Measurements from ENCODE around the gene PTPN11. TPM values are rescaled to one million over a fixed set of nuclear protein-coding genes. Genes with fewer than 3 reads are reported as not detected.
"Not testable (repeated sequence)": the region's sequence is repeated elsewhere in the genome, so short reads cannot be mapped to it uniquely, and the experiment has no call there.

Gene PTPN11
- total and polyA plus RNA-seq, 9 donors, result 22.1 to 94.6 (median 62.7) TPM

DNA sequence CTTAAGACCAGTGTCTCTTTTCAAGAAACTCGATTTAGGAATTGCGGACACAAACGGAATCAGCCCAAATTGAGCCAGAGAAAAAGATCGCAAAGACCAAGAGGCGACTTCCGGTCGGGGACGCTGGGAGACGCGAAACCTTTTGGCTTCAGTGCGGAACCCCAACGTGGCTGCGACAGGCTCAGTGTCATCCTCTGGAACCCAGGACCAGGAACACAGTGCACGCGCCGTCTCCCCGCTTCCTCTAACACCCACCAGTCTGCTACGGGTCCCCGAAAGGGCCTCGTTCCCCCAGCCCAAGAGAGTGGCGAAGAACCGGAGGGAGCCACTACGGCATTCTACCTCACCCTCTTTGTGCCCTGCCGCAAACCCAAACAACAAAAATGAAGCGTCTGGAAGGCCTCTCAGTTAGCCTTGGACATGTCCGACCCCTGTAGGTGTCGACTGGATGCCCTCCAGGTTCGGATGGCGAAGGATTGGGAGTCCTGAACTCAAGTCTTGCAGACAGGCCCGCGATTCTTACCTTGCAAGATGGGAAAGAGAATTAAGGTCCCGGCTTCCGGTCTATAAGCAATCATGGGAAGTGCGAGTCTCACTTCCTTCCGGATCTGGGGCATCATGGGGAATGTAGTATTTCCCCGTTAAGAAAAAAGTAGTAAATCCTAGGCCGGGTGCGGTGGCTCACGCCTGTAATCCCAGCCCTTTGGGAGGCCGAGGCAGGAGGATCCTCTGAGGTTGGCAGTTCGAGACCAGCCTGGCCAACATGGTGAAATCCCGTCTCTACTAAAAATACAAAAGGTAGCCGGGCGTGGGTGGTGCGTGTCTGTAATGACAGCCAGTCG lies 9.5 kb upstream of the PTPN11 start, which contains the start of gene RPL6:
Gene RPL6, minus strand, starts transcription at position 542 of the 842 bp plus-strand sequence. CDS start 949 bp downstream, outside the sequence.
- no peak for TF ChIP-seq EP300 (IDR thresholded peaks at IDR 0.05)
- TF ChIP-seq, protein P1, sequence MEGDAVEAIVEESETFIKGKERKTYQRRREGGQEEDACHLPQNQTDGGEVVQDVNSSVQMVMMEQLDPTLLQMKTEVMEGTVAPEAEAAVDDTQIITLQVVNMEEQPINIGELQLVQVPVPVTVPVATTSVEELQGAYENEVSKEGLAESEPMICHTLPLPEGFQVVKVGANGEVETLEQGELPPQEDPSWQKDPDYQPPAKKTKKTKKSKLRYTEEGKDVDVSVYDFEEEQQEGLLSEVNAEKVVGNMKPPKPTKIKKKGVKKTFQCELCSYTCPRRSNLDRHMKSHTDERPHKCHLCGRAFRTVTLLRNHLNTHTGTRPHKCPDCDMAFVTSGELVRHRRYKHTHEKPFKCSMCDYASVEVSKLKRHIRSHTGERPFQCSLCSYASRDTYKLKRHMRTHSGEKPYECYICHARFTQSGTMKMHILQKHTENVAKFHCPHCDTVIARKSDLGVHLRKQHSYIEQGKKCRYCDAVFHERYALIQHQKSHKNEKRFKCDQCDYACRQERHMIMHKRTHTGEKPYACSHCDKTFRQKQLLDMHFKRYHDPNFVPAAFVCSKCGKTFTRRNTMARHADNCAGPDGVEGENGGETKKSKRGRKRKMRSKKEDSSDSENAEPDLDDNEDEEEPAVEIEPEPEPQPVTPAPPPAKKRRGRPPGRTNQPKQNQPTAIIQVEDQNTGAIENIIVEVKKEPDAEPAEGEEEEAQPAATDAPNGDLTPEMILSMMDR (IDR thresholded peaks at IDR 0.05), result peak in 1 of 3 donors; percentile 33
- TF ChIP-seq POLR2A (IDR thresholded peaks at IDR 0.05), result peak; percentile 81
- Histone ChIP-seq H3K4me3 (peak within 1 kb of the TSS; percentile 49), H3K36me3 (no peaks in the 10 kb centered on the region), H3K27ac (peak within 1 kb of the TSS; percentile 56 to 57), H3K9me3 (no peaks in the 10 kb centered on the region), H3K4me1 (ENCODE audit: insufficient read depth) (peaks cover 3% of the 10 kb centered on the region), H3K27me3 (no peaks in the 10 kb centered on the region)
- peak; percentile 75 to 80 (median 79) for DNase-seq
- intact Hi-C loops (cut with DNase I), result no loop called here
- WGBS, 3 donors, result 9 to 11% (median 10%) methylated on average over 46 of the region's 46 CpGs

DNA sequence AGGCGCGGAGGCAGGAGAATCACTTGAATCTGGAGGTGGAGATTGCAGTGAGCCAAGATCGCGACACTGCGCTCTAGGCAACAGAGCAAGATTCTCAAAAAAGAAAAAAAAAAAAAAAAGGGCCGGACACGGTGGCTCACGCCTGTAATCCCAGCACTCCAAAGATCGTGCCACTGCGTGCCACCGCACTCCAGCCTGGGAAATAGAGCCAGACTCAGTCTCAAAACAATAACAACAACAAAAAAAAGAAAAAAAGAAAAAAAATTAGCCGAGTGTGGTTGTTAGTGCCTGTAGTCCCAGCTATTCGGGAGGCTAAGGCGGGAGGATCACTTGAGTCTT lies 8.9 kb upstream of the PTPN11 start:
- 95 to 96% (median 96%) methylated on average over 14 of the region's 14 CpGs for WGBS, 3 donors
- intact Hi-C loops (cut with DNase I), result no loop called here
- no peak for DNase-seq

DNA sequence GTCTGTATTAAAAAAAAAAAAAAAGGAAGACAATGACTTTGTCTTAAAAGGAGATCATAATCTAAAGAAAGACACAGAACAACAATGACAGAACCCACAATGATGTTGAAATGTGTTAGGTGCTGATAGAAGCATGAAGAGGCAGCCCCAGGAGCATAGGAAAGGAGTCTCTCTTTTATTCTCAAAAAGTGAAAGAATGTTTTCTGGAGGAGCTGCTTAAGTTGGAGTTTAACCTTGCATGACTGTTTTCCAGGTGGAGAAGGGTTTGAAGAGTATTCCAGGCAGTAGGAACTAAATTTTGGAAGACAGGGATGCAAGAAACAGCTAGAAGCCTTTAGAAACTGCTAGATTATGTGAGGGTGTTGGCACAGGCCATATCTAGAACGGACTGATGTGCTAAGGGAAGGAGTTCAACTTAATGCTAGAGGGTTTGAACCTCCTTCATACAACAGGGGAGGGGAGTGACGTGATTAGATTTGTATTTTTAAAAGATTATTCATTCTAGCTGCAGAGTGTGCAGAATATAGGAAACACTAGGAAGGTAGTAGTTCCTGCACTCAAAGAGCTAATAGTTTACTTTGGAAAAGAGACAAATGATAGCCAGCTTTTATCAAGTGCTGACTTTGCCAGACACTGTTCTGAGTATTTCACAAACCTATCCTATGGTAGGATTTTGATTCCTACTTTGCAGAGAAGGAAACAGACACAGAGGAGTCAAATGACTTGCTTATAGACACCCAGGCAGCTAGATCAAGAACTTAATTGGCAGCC lies 4.7 kb upstream of the PTPN11 start:
- intact Hi-C loops (cut with DNase I), result no loop called here
- TF ChIP-seq EP300 (IDR thresholded peaks at IDR 0.05) (no peak), POLR2A (IDR thresholded peaks at IDR 0.05) (no peak)
- TF ChIP-seq, protein P1 (IDR thresholded peaks at IDR 0.05), result no peak
- Histone ChIP-seq H3K4me1 (ENCODE audit: insufficient read depth) (peaks cover 2% of the 10 kb centered on the region), H3K36me3 (no peaks in the 10 kb centered on the region), H3K4me3 (no peak overlapping the region), H3K9me3 (no peaks in the 10 kb centered on the region), H3K27ac (no peak overlapping the region), H3K27me3 (no peaks in the 10 kb centered on the region)
- 16 to 23% (median 16%) methylated on average over 2 of the region's 2 CpGs for WGBS, 3 donors
- no peak for DNase-seq

More for the DNA sequence above, 8.9 kb upstream of the PTPN11 start:
- Histone ChIP-seq H3K27ac (no peak overlapping the region), H3K36me3 (no peaks in the 10 kb centered on the region), H3K4me1 (ENCODE audit: insufficient read depth) (peaks cover 3% of the 10 kb centered on the region), H3K4me3 (no peak overlapping the region), H3K9me3 (no peaks in the 10 kb centered on the region), H3K27me3 (no peaks in the 10 kb centered on the region)
- TF ChIP-seq, protein P1 (IDR thresholded peaks at IDR 0.05), result no peak
- TF ChIP-seq EP300 (IDR thresholded peaks at IDR 0.05), result no peak
- TF ChIP-seq POLR2A (IDR thresholded peaks at IDR 0.05), result no peak

DNA sequence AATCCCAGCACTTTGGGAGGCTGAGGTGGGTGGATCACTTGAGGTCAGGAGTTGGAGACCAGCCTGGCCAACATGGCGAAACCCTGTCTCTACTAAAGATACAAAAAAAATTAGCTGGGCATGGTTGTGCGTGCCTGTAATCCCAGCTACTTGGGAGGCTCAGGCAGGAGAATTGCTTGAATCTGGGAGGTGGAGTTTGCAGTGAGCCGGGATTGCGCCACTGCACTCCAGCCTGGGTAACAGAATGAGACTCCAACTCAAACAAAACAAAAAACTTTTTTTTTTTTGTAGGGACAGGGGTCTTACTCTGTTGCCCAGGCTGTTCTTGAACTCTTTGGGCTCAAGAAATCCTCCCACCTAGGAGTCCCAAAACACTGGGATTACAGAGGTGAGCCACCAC lies 3.3 kb upstream of the PTPN11 start:
- H3K4me3 ChIP-seq; H3K36me3 ChIP-seq; H3K4me1 ChIP-seq (ENCODE audit: insufficient read depth); H3K27me3 ChIP-seq; H3K9me3 ChIP-seq; H3K27ac ChIP-seq; DNase-seq; intact Hi-C loops (cut with DNase I): not testable (repeated sequence)
- 84 to 86% (median 84%) methylated on average over 4 of the region's 4 CpGs for WGBS, 3 donors
